ENCODE measurements around the gene NPHP4. TPM values are rescaled to one million over a fixed set of nuclear protein-coding genes. Genes with fewer than 3 reads are reported as not detected.
"Not testable (repeated sequence)": the region's sequence is repeated elsewhere in the genome, so short reads cannot be mapped to it uniquely, and the experiment has no call there.

The NPHP4 gene
- total RNA-seq, 2 donors from 2014 or later: 11.4 to 32.2 TPM

GRCh38 chr1:5896706-5897660, 95.2 kb downstream of the NPHP4 start:
- H3K9me3 ChIP-seq: no peaks in the 10 kb centered on the region
- intact Hi-C loops (cut with DNase I): no loop called here

DNA sequence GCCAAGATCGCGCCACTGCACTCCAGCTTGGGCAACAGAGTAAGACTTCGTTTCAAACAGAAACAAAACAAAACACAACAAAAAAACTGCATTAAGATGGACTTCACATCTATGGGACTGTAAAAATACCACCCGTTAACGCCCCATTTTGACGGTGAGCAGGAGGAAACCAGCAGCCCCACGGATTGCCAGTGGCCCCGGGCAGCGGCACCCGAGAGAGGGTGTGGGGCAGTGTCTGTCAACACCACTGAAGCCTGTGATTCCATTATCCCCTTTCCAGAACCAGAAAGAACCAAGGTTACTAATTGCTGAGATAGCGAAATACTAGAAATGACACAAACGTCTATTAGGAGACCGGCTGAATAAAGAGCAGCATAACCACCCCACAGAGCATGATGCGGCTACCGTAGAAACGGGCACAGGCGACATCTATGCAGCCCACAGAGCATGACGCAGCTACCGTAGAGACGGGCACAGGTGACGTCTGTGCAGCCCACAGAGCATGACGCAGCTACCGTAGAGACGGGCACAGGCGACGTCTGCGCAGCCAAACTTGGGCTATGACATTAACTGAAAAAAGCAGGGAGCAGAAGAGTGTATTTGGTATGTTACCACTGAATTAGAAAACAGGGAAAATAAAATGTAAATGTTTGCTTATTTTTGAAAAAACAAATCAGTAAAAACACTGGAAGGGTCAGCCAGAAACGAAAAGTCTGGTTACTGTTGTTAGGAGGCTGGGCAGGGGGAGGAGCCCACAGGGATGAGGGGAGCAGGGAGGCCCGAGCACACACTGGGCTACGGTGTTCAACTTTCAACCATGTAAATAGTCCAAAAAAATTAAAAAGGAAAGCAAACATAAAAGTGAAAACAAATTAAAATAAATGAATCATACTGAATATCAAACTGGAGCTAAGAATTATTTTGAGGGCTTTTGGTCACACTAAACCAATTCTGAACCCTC, 96.5 kb downstream of the NPHP4 start:
- Histone ChIP-seq H3K9me3 (no peaks in the 10 kb centered on the region), H3K36me3 (no peaks in the 10 kb centered on the region), H3K27me3 (replicated peaks; ENCODE audit: insufficient read depth) (no peaks in the 10 kb centered on the region), H3K27ac (no peak overlapping the region), H3K4me1 (replicated peaks) (no peaks in the 10 kb centered on the region), H3K4me3 (no peak overlapping the region)
- no peak for DNase-seq (ENCODE audit: low spot score)
- intact Hi-C loops (cut with DNase I): no loop called here
- TF ChIP-seq POLR2AphosphoS5 (IDR thresholded peaks at IDR 0.05): no peak
- TF ChIP-seq POLR2A (IDR thresholded peaks at IDR 0.05): no peak
- TF ChIP-seq CTCF (IDR thresholded peaks at IDR 0.05): no peak
- 93% methylated on average over 30 of the region's 30 CpGs for WGBS

More at GRCh38 chr1:5896706-5897660, 95.2 kb downstream of the NPHP4 start:
- H3K4me3 ChIP-seq: no peak overlapping the region
- H3K36me3 ChIP-seq: no peaks in the 10 kb centered on the region
- H3K4me1 ChIP-seq (replicated peaks): no peaks in the 10 kb centered on the region
- no peaks in the 10 kb centered on the region for H3K27me3 ChIP-seq (replicated peaks; ENCODE audit: insufficient read depth)
- 75% methylated on average over 29 of the region's 29 CpGs for WGBS
- H3K27ac ChIP-seq: no peak overlapping the region
- DNase-seq (ENCODE audit: low spot score): no peak
- TF ChIP-seq CTCF (IDR thresholded peaks at IDR 0.05) (no peak), POLR2AphosphoS5 (IDR thresholded peaks at IDR 0.05) (no peak), POLR2A (IDR thresholded peaks at IDR 0.05) (no peak)

- DNase-seq (ENCODE audit: low spot score); H3K36me3 ChIP-seq: not testable (repeated sequence)
- WGBS: 86% methylated on average over 12 of the region's 12 CpGs
These were observed 98.4 kb downstream of the NPHP4 start for GRCh38 chr1:5893699-5894278.

DNA sequence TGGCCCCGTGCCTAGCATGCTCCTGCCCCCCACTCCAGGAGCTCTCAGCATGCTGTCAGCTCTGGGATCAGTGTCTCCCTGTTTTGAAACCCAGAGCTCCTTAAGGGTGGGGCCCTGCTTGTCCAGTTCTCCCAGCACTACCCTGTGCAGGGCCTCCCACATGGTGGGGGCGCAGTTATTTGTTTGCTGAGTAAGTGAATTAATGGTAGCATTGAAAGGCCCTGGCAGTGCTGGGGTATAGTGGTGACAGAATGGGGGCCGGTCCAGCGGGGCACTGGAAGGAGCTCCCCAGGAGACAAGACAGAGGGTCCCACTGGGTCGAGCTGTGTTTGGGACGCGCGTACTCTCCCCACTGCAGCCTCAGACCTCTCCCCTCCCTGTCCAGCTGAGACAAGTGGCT, 99.9 kb downstream of the NPHP4 start:
- TF ChIP-seq POLR2A (IDR thresholded peaks at IDR 0.05) (no peak), CTCF (IDR thresholded peaks at IDR 0.05) (no peak), POLR2AphosphoS5 (IDR thresholded peaks at IDR 0.05) (no peak)

More at GRCh38 chr1:5893699-5894278, 98.4 kb downstream of the NPHP4 start:
- H3K4me1 ChIP-seq (replicated peaks); intact Hi-C loops (cut with DNase I); H3K4me3 ChIP-seq; H3K27me3 ChIP-seq (replicated peaks; ENCODE audit: insufficient read depth); H3K27ac ChIP-seq; H3K9me3 ChIP-seq: not testable (repeated sequence)

DNA sequence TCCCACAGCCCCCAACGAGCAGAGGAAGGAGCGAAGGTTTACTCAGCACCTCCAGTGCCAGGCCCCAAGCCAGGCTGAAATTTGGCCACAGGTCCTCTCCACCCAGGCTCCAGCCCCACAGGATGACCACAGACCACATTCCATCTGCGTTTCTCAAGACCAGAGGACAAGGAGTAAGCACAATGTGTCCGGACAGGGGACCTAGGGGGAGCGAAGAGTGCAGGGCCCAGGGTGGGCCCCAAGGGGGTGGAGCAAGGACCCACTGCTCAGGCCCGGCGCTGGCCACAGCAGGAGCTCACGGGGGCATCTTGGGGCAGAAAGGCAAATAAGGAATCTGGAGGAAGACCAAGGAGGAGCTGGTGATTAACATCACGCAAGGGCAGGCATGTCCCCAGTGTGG, 100.5 kb downstream of the NPHP4 start:
- TF ChIP-seq POLR2AphosphoS5 (IDR thresholded peaks at IDR 0.05) (no peak), POLR2A (IDR thresholded peaks at IDR 0.05) (no peak), CTCF (IDR thresholded peaks at IDR 0.05) (no peak)
- intact Hi-C loops (cut with DNase I): no loop called here
- no peak overlapping the region for H3K4me3 ChIP-seq
- H3K4me1 ChIP-seq (replicated peaks): no peaks in the 10 kb centered on the region
- no peak for DNase-seq (ENCODE audit: low spot score)
- H3K27ac ChIP-seq: no peak overlapping the region
- H3K27me3 ChIP-seq (replicated peaks; ENCODE audit: insufficient read depth): no peaks in the 10 kb centered on the region
- no peaks in the 10 kb centered on the region for H3K36me3 ChIP-seq
- 87% methylated on average over 9 of the region's 9 CpGs for WGBS
- H3K9me3 ChIP-seq: no peaks in the 10 kb centered on the region

More for the DNA sequence above, 99.9 kb downstream of the NPHP4 start:
- WGBS: 94% methylated on average over 8 of the region's 8 CpGs
- no peak overlapping the region for H3K27ac ChIP-seq
- H3K9me3 ChIP-seq: no peaks in the 10 kb centered on the region
- no peaks in the 10 kb centered on the region for H3K27me3 ChIP-seq (replicated peaks; ENCODE audit: insufficient read depth)
- H3K4me1 ChIP-seq (replicated peaks): no peaks in the 10 kb centered on the region
- no peak for DNase-seq (ENCODE audit: low spot score)
- intact Hi-C loops (cut with DNase I): no loop called here
- no peaks in the 10 kb centered on the region for H3K36me3 ChIP-seq
- H3K4me3 ChIP-seq: no peak overlapping the region
